ENCODE data around the gene ANKRD29. TPM values are rescaled to one million over a fixed set of nuclear protein-coding genes. Genes with fewer than 3 reads are reported as not detected.

Gene ANKRD29
- total RNA-seq, 1 experiment from 2014 or later = 6.9 TPM

DNA sequence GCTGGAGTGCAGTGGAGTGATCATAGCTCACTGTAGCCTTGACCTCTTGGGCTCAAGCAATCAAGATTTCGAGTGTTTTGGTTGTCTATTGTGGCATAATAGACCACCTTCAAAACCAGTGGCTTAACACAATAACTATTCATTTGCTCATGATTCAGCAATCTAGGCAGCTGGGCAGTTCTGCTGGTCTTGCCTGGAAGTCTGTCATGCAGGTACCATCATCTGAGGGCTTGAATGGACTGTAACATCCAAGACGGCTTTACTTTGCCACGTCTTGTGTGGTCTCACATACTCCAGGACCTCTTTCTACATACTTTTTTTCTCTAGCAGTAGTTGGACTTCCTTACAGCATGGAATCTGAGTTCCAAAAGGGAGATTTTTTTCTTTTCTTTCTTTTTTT is 13.2 kb upstream of the ANKRD29 start:
- CTCF ChIA-PET = interaction anchor here (0.7 kb wide), 1 partner anchor 10 kb away, joined by 3 read pairs; no protein-coding TSS in a partner anchor
- no peak for DNase-seq
- TF ChIP-seq, protein P1, sequence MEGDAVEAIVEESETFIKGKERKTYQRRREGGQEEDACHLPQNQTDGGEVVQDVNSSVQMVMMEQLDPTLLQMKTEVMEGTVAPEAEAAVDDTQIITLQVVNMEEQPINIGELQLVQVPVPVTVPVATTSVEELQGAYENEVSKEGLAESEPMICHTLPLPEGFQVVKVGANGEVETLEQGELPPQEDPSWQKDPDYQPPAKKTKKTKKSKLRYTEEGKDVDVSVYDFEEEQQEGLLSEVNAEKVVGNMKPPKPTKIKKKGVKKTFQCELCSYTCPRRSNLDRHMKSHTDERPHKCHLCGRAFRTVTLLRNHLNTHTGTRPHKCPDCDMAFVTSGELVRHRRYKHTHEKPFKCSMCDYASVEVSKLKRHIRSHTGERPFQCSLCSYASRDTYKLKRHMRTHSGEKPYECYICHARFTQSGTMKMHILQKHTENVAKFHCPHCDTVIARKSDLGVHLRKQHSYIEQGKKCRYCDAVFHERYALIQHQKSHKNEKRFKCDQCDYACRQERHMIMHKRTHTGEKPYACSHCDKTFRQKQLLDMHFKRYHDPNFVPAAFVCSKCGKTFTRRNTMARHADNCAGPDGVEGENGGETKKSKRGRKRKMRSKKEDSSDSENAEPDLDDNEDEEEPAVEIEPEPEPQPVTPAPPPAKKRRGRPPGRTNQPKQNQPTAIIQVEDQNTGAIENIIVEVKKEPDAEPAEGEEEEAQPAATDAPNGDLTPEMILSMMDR (IDR thresholded peaks at IDR 0.05; ENCODE audit: unreplicated experiment) = no peak
- Mint-ChIP-seq H3K4me3 (ENCODE audit: low read depth, unreplicated experiment) (no peak overlapping the region), H3K36me3 (ENCODE audit: insufficient read depth, unreplicated experiment) (no peaks in the 10 kb centered on the region), H3K4me1 (ENCODE audit: low read depth, unreplicated experiment) (no peaks in the 10 kb centered on the region), H3K9me3 (ENCODE audit: low read depth, unreplicated experiment) (no peaks in the 10 kb centered on the region), H3K27ac (ENCODE audit: unreplicated experiment) (no peak overlapping the region), H3K27me3 (ENCODE audit: unreplicated experiment) (peaks cover 15% of the 10 kb centered on the region)
- BruUV-seq (replicated peaks) = no TSS peak
- intact Hi-C loops (cut with micrococcal nuclease; ENCODE audit: unreplicated experiment) = no loop called here

DNA sequence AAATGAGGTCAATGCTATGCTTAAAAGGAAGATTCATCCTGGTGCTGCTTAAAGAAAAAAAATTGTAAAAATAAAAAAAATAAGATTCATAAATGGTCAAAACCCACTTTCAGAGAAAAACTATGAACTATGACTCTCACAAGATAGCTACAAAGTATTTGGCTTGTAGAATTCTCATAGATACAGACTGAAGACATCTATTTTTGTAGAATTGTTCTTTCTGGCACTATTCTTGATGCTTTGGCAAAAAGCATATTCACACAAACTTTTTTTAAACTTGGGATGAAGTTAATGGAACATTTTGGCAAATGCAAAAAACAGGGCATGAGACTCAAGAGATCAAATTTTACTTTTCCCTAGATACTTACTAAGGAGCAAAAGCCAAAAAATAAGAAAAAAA is 12.5 kb upstream of the ANKRD29 start:
- H3K9me3 Mint-ChIP-seq (ENCODE audit: low read depth, unreplicated experiment) = no peaks in the 10 kb centered on the region
- peaks cover 15% of the 10 kb centered on the region for H3K27me3 Mint-ChIP-seq (ENCODE audit: unreplicated experiment)
- H3K36me3 Mint-ChIP-seq (ENCODE audit: insufficient read depth, unreplicated experiment) = no peaks in the 10 kb centered on the region
- no peak for DNase-seq
- no peaks in the 10 kb centered on the region for H3K4me1 Mint-ChIP-seq (ENCODE audit: low read depth, unreplicated experiment)
- intact Hi-C loops (cut with micrococcal nuclease; ENCODE audit: unreplicated experiment) = no loop called here
- H3K27ac Mint-ChIP-seq (ENCODE audit: unreplicated experiment) = no peak overlapping the region
- CTCF ChIA-PET = no interaction called here
- TF ChIP-seq, protein P1 (IDR thresholded peaks at IDR 0.05; ENCODE audit: unreplicated experiment) = no peak
- no peak overlapping the region for H3K4me3 Mint-ChIP-seq (ENCODE audit: low read depth, unreplicated experiment)
- no TSS peak for BruUV-seq (replicated peaks)

DNA sequence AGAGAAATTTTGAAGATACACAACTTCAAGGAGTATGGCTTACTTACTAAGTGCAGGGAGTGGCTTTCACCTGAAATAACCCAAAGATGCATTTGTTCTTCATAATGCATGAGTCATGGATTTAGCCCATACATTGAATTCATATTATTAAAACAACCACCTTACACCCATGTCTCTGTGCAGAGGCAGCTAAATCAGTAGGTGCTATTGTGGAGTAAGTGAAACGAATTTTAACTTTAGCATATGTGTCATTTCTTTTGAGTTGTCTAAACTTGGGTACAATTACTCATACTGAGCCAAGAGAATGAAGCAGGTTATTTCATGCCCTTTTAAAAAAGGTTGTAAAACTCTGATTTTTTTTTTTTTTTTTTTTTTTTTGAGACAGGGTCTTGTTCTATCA is 11.0 kb upstream of the ANKRD29 start:
- Mint-ChIP-seq H3K27ac (ENCODE audit: unreplicated experiment) (no peak overlapping the region), H3K9me3 (ENCODE audit: low read depth, unreplicated experiment) (no peaks in the 10 kb centered on the region)

DNA sequence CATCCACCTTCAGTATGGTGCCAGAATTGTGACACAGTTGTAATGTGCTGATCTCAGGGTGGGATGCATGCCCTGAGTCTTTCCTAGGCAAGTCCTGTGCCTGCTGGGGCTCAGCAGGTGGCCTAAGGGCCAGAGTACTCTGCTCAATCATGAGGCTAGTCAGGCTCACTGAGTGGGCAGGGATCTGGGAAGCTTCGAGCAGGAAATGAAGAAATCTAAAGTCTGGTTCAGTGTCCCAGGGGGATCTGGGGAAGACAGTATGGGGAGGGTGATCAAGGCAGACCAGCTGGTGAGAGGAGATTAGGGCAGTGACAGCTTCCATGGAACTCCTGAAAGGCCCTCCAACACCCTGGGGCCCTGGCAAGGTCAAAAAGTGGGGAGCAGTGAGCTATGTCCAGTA is 8.9 kb upstream of the ANKRD29 start:
- Mint-ChIP-seq H3K4me3 (ENCODE audit: low read depth, unreplicated experiment) (no peak overlapping the region), H3K9me3 (ENCODE audit: low read depth, unreplicated experiment) (no peaks in the 10 kb centered on the region), H3K4me1 (ENCODE audit: low read depth, unreplicated experiment) (no peaks in the 10 kb centered on the region), H3K36me3 (ENCODE audit: insufficient read depth, unreplicated experiment) (no peaks in the 10 kb centered on the region), H3K27ac (ENCODE audit: unreplicated experiment) (no peak overlapping the region), H3K27me3 (ENCODE audit: unreplicated experiment) (no peaks in the 10 kb centered on the region)
- no TSS peak for BruUV-seq (replicated peaks)
- DNase-seq = no peak
- TF ChIP-seq, protein P1 (IDR thresholded peaks at IDR 0.05; ENCODE audit: unreplicated experiment) = no peak
- CTCF ChIA-PET = no interaction called here
- intact Hi-C loops (cut with micrococcal nuclease; ENCODE audit: unreplicated experiment) = no loop called here

More for the DNA sequence above, 11.0 kb upstream of the ANKRD29 start:
- no TSS peak for BruUV-seq (replicated peaks)
- H3K4me3 Mint-ChIP-seq (ENCODE audit: low read depth, unreplicated experiment) = no peak overlapping the region
- TF ChIP-seq, protein P1 (IDR thresholded peaks at IDR 0.05; ENCODE audit: unreplicated experiment) = no peak
- CTCF ChIA-PET = no interaction called here
- no peaks in the 10 kb centered on the region for H3K36me3 Mint-ChIP-seq (ENCODE audit: insufficient read depth, unreplicated experiment)
- no peak for DNase-seq
- intact Hi-C loops (cut with micrococcal nuclease; ENCODE audit: unreplicated experiment) = no loop called here
- H3K4me1 Mint-ChIP-seq (ENCODE audit: low read depth, unreplicated experiment) = no peaks in the 10 kb centered on the region
- H3K27me3 Mint-ChIP-seq (ENCODE audit: unreplicated experiment) = peaks cover 5% of the 10 kb centered on the region

Measured in Calu3 (cell line).